Tibial artery (tissue), 4 donors: ENCODE results near the gene APBB1.
A peak's percentile ranks its signal among the peaks of the same experiment; 100 is the strongest.

Experiments used
- DNase-seq, 2 donors: peaks; one replicate each; pipeline ENCODE4 v3.0.0-alpha.2; 2019
- H3K27ac ChIP-seq, 2 donors: fragments of 200-600 bp; sonication (generic) in 1 of 2; 1 replicate in 1 of 2; 2 replicates in 1 of 2; pipeline ENCODE4 v1.5.1; 2018 to 2019; ENCODE audit warnings: mild to moderate bottlenecking in 1 of 2
- H3K27me3 ChIP-seq, 2 donors: fragments of 200-600 bp; sonication (generic) in 1 of 2; one replicate each; pipeline versions ENCODE4 v1.5.1 to v1.6.0; 2016 to 2019
- H3K36me3 ChIP-seq, 3 donors: fragments of 200-600 bp; sonication (generic) in 2 of 3; one replicate each; pipeline ENCODE4 v1.5.1; 2016 to 2019; ENCODE audit warnings: mild to moderate bottlenecking in 2 of 3
- H3K4me1 ChIP-seq, 4 donors: fragments of 200-600 bp; sonication (generic) in 2 of 4; 1 replicate in 3 of 4; 2 replicates in 1 of 4; pipeline ENCODE4 v1.5.1; 2016 to 2019
- H3K4me3 ChIP-seq, 2 donors: fragments of 200-600 bp; sonication (generic) in 1 of 2; 1 replicate in 1 of 2; 2 replicates in 1 of 2; pipeline ENCODE4 v1.5.1; 2018 to 2019; ENCODE audit warnings: mild to moderate bottlenecking in 2 of 2
- H3K9me3 ChIP-seq, 3 donors: fragments of 200-600 bp; sonication (generic) in 1 of 3; one replicate each; pipeline ENCODE4 v1.5.1; 2016 to 2019
- intact Hi-C: fragments of 100-400 bp; cut with DNase I; formaldehyde crosslinking; loops from one replicate; pipeline ENCODE4 v1.15.0; 2023; ENCODE audit warnings: low total_unique reads
- TF ChIP-seq, protein P1 (sequence below), 2 experiments: fragments of 200-600 bp in 1 of 2; fragments of 450-650 bp in 1 of 2; IDR thresholded peaks; one replicate each; pipeline ENCODE4 v1.5.1; 2017 to 2019; ENCODE audit warnings: antibody characterized with exemption in 2 of 2, mild to moderate bottlenecking in 1 of 2, moderate library complexity in 1 of 2

The APBB1 gene

GRCh38 chr11:6387811-6388599, 30.9 kb downstream of the APBB1 start:
- H3K36me3 ChIP-seq: peaks cover 0 to 12% (median 0%) of the 10 kb centered on the region in 3 donors
- no peaks in the 10 kb centered on the region for H3K27me3 ChIP-seq
- H3K9me3 ChIP-seq: no peaks in the 10 kb centered on the region
- TF ChIP-seq, protein P1, sequence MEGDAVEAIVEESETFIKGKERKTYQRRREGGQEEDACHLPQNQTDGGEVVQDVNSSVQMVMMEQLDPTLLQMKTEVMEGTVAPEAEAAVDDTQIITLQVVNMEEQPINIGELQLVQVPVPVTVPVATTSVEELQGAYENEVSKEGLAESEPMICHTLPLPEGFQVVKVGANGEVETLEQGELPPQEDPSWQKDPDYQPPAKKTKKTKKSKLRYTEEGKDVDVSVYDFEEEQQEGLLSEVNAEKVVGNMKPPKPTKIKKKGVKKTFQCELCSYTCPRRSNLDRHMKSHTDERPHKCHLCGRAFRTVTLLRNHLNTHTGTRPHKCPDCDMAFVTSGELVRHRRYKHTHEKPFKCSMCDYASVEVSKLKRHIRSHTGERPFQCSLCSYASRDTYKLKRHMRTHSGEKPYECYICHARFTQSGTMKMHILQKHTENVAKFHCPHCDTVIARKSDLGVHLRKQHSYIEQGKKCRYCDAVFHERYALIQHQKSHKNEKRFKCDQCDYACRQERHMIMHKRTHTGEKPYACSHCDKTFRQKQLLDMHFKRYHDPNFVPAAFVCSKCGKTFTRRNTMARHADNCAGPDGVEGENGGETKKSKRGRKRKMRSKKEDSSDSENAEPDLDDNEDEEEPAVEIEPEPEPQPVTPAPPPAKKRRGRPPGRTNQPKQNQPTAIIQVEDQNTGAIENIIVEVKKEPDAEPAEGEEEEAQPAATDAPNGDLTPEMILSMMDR (IDR thresholded peaks at IDR 0.05): no peak
- H3K4me3 ChIP-seq: no peak overlapping the region
- peak overlapping the region in 1 of 2 donors; percentile 92 for H3K27ac ChIP-seq
- intact Hi-C loops: loop anchor here (10.0 kb wide), 1 partner anchor 117 kb away; no protein-coding TSS in a partner anchor
- peaks cover 0 to 23% (median 13%) of the 10 kb centered on the region in 4 donors for H3K4me1 ChIP-seq
- peak in 1 of 2 donors; percentile 17 for DNase-seq

GRCh38 chr11:6385046-6385777, 33.7 kb downstream of the APBB1 start:
- H3K4me1 ChIP-seq: peaks cover 0 to 10% (median 3%) of the 10 kb centered on the region in 4 donors
- DNase-seq: peak in 1 of 2 donors; percentile 7
- TF ChIP-seq, protein P1 (IDR thresholded peaks at IDR 0.05): no peak
- H3K27me3 ChIP-seq: no peaks in the 10 kb centered on the region
- no peaks in the 10 kb centered on the region for H3K9me3 ChIP-seq
- no peak overlapping the region for H3K27ac ChIP-seq
- intact Hi-C loops: loop anchor here (10.0 kb wide), 1 partner anchor 120 kb away; no protein-coding TSS in a partner anchor
- no peak overlapping the region for H3K4me3 ChIP-seq
- no peaks in the 10 kb centered on the region for H3K36me3 ChIP-seq

DNA sequence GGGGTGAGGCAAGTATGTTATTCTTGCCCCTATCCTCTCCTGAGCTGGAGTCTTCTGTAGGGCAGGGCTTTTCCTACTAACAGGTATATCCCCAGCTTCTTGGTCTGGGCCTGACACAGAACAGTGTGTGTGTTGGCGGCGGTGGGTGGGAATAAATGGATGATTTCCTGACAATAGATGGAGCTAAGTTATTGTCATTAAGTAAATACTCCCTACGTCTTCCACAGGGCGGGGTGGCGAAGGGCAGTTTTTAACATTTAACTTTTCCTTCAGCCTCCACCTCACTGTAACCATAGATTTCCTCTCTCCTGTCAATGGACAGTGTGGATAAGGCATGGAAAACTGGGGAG, 40.3 kb downstream of the APBB1 start:
- DNase-seq: peak in 1 of 2 donors; percentile 34
- TF ChIP-seq, protein P1 (IDR thresholded peaks at IDR 0.05): no peak
- intact Hi-C loops: no loop called here
- no peak overlapping the region for H3K27ac ChIP-seq
- H3K9me3 ChIP-seq: no peaks in the 10 kb centered on the region
- peaks cover 0 to under 1% of the 10 kb centered on the region in 2 donors for H3K27me3 ChIP-seq
- no peaks in the 10 kb centered on the region for H3K36me3 ChIP-seq
- no peak overlapping the region for H3K4me3 ChIP-seq
- H3K4me1 ChIP-seq: no peaks in the 10 kb centered on the region

- no peaks in the 10 kb centered on the region for H3K4me1 ChIP-seq
- intact Hi-C loops: no loop called here
- H3K36me3 ChIP-seq: no peaks in the 10 kb centered on the region
- H3K9me3 ChIP-seq: no peaks in the 10 kb centered on the region
- DNase-seq: peak in 1 of 2 donors; percentile 38
- TF ChIP-seq, protein P1 (IDR thresholded peaks at IDR 0.05): no peak
- no peak overlapping the region for H3K4me3 ChIP-seq
- no peak overlapping the region for H3K27ac ChIP-seq
- H3K27me3 ChIP-seq: peaks cover 0 to 2% of the 10 kb centered on the region in 2 donors
Measured at GRCh38 chr11:6377902-6378639, 40.8 kb downstream of the APBB1 start.

- TF ChIP-seq, protein P1 (IDR thresholded peaks at IDR 0.05): no peak
Measured at GRCh38 chr11:6371825-6372224, 47.1 kb downstream of the APBB1 start.

More at GRCh38 chr11:6371825-6372224, 47.1 kb downstream of the APBB1 start:
- Histone ChIP-seq H3K9me3 (no peaks in the 10 kb centered on the region), H3K27me3 (peaks cover 0 to 2% of the 10 kb centered on the region in 2 donors), H3K4me3 (no peak overlapping the region), H3K27ac (no peak overlapping the region), H3K4me1 (no peaks in the 10 kb centered on the region), H3K36me3 (no peaks in the 10 kb centered on the region)
- intact Hi-C loops: no loop called here
- peak in 1 of 2 donors; percentile 13 for DNase-seq
